Lower leg skin (tissue), 3 donors: ENCODE measurements around the gene AP5B1.

ENCODE experiments used
- POLR2A ChIP-seq, 2 donors: fragments of 450-650 bp; IDR thresholded peaks; one replicate each; pipeline ENCODE4 v1.6.1; 2016 to 2017; ENCODE audit warnings: antibody characterized with exemption in 2 of 2, mild to moderate bottlenecking in 1 of 2, moderate library complexity in 1 of 2
- TF ChIP-seq, protein P1 (sequence below), 3 donors: fragments of 450-650 bp; IDR thresholded peaks; one replicate each; pipeline ENCODE4 v1.5.1; 2016; ENCODE audit warnings: antibody characterized with exemption in 3 of 3, mild to moderate bottlenecking in 3 of 3, moderate library complexity in 2 of 3

DNA sequence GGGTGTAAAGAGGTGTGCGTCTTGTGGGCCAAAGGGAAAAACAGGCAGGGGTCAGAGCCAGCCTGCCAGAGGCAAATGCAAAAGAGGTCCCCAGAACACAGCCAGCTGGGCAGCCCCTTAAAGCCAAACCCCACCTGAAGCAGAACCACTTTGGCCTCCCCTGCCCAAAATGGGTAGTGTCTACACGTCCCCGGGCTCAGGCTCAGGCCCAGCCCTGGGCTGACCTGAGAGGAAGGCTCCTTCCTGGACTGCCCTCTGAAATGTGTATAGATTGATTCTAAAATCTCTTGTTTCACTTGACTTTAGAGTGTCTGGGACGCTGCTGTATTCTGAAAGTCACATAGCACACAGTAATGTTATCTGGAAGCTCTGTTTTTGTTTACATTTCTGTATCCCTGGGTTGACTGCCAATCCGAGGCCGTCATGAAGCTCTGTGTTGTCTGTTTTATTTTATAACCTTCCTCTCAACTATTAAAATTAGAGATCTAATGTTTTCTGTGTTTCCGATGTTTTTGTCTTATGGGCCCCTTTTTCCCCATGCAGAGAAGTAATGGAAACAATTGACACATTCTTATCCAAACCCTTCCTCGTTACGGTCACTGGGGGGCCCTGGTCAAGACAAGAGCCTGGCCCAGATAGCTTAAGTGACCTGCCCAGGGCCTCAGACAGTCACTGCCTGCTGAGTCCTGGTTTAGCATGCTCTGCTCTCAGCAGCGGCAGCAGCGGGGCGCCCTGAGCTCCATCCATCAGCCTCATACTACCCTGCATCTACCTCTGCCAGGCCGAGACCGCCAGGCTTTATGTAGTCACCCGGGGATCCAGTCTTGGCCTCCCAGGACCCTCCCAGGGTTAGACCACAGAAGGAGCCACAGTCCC, 16.2 kb upstream of the AP5B1 start:
- TF ChIP-seq, protein P1, sequence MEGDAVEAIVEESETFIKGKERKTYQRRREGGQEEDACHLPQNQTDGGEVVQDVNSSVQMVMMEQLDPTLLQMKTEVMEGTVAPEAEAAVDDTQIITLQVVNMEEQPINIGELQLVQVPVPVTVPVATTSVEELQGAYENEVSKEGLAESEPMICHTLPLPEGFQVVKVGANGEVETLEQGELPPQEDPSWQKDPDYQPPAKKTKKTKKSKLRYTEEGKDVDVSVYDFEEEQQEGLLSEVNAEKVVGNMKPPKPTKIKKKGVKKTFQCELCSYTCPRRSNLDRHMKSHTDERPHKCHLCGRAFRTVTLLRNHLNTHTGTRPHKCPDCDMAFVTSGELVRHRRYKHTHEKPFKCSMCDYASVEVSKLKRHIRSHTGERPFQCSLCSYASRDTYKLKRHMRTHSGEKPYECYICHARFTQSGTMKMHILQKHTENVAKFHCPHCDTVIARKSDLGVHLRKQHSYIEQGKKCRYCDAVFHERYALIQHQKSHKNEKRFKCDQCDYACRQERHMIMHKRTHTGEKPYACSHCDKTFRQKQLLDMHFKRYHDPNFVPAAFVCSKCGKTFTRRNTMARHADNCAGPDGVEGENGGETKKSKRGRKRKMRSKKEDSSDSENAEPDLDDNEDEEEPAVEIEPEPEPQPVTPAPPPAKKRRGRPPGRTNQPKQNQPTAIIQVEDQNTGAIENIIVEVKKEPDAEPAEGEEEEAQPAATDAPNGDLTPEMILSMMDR (IDR thresholded peaks at IDR 0.05) = no peak
- no peak for TF ChIP-seq POLR2A (IDR thresholded peaks at IDR 0.05)
